ENCODE results near the gene FSCN2.

FSCN2 gene

GRCh38 chr17:81523402-81524038 is 4.7 kb upstream of the FSCN2 start:
- no peak for DNase-seq (ENCODE audit: low read depth)
- H3K4me3 ChIP-seq (ENCODE audit: low read depth, low read length): no peak overlapping the region
- no peak for TF ChIP-seq CTCF (IDR thresholded peaks at IDR 0.05; ENCODE audit: insufficient read depth, low read depth, low read length, missing control alignments)

GRCh38 chr17:81524039-81524864 is 3.9 kb upstream of the FSCN2 start:
- TF ChIP-seq CTCF (IDR thresholded peaks at IDR 0.05; ENCODE audit: insufficient read depth, low read depth, low read length, missing control alignments): no peak
- no peak for DNase-seq (ENCODE audit: low read depth)
- no peak overlapping the region for H3K4me3 ChIP-seq (ENCODE audit: low read depth, low read length)

- H3K4me3 ChIP-seq (ENCODE audit: low read depth, low read length): no peak overlapping the region
- TF ChIP-seq CTCF (IDR thresholded peaks at IDR 0.05; ENCODE audit: insufficient read depth, low read depth, low read length, missing control alignments): no peak
- no peak for DNase-seq (ENCODE audit: low read depth)
Observed at GRCh38 chr17:81524865-81525159, 3.4 kb upstream of the FSCN2 start.

GRCh38 chr17:81526662-81527571 is 1.3 kb upstream of the FSCN2 start:
- no peak for TF ChIP-seq CTCF (IDR thresholded peaks at IDR 0.05; ENCODE audit: insufficient read depth, low read depth, low read length, missing control alignments)
- no peak overlapping the region for H3K4me3 ChIP-seq (ENCODE audit: low read depth, low read length)
- no peak for DNase-seq (ENCODE audit: low read depth)

GRCh38 chr17:81528384-81528650 is 140 bp downstream of the FSCN2 start:
- H3K4me3 ChIP-seq (ENCODE audit: low read depth, low read length): no peak overlapping the region
- TF ChIP-seq CTCF (IDR thresholded peaks at IDR 0.05; ENCODE audit: insufficient read depth, low read depth, low read length, missing control alignments): no peak
- no peak for DNase-seq (ENCODE audit: low read depth)

GRCh38 chr17:81528651-81529436 is 667 bp downstream of the FSCN2 start:
- no peak for TF ChIP-seq CTCF (IDR thresholded peaks at IDR 0.05; ENCODE audit: insufficient read depth, low read depth, low read length, missing control alignments)
- no peak for DNase-seq (ENCODE audit: low read depth)
- H3K4me3 ChIP-seq (ENCODE audit: low read depth, low read length): no peak overlapping the region

Data from GM12865 (cell line).